ENCODE data around the gene PTPRC. TPM values are rescaled to one million over a fixed set of nuclear protein-coding genes. Genes with fewer than 3 reads are reported as not detected.

Gene PTPRC
- total RNA-seq, 4 donors from 2014 or later: 4.7 to 11.4 (median 6.7) TPM

GRCh38 chr1:198650506-198650905 lies 11.7 kb downstream of the PTPRC start:
- Histone ChIP-seq H3K27me3 (no peaks in the 10 kb centered on the region), H3K27ac (no peak overlapping the region), H3K36me3 (no peaks in the 10 kb centered on the region), H3K4me3 (no peak overlapping the region), H3K4me1 (no peaks in the 10 kb centered on the region), H3K9me3 (no peaks in the 10 kb centered on the region)
- DNase-seq (ENCODE audit: low spot score in 2 of 2): no peak
- no peak for TF ChIP-seq CTCF (IDR thresholded peaks at IDR 0.05)
- no peak for TF ChIP-seq POLR2A (IDR thresholded peaks at IDR 0.05)
- TF ChIP-seq EP300 (IDR thresholded peaks at IDR 0.05): no peak
- no peak for TF ChIP-seq POLR2AphosphoS5 (IDR thresholded peaks at IDR 0.05)
- 0% methylated on average over 1 of the region's 1 CpG for WGBS

DNA sequence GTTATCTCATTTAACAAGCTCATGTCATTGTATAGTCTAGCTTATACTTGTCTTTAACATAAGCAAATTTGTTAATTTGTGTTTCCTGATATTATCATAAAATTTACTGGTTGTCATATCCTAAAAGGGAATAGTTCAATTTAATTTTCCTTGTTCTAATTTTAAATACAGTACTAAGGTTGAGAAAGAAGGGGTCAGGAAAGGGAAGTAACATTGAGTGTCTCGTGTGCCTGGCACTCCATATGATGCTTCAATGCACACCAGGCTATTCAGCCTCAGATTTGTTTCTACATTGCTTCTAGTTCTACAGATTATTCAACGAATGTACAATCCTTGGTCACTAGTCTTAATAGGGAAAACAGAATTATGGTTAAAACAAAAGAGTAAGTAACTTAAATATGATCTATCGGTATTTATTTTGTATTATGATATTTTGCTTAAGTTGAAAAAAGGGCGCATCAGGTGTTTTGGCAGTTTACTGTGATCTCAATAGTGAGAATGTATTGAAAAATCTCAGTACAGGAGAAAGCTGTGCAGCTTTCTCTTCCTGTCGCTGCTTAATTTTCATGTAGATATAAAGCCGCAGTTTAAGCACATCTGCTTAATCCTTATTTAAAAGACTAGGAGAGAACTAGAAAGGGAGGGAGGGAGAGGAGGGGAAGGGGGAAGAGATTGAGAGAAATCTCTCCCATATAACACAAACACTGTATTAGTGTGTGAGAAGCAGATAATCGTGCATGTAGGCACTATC lies 13.0 kb downstream of the PTPRC start:
- H3K9me3 ChIP-seq: no peaks in the 10 kb centered on the region
- 64% methylated on average over 7 of the region's 7 CpGs for WGBS
- H3K27me3 ChIP-seq: no peaks in the 10 kb centered on the region
- H3K36me3 ChIP-seq: no peaks in the 10 kb centered on the region
- H3K4me3 ChIP-seq: no peak overlapping the region
- H3K27ac ChIP-seq: no peak overlapping the region
- no peak for DNase-seq (ENCODE audit: low spot score in 2 of 2)
- TF ChIP-seq POLR2AphosphoS5 (IDR thresholded peaks at IDR 0.05) (no peak), EP300 (IDR thresholded peaks at IDR 0.05) (no peak)
- no peaks in the 10 kb centered on the region for H3K4me1 ChIP-seq

DNA sequence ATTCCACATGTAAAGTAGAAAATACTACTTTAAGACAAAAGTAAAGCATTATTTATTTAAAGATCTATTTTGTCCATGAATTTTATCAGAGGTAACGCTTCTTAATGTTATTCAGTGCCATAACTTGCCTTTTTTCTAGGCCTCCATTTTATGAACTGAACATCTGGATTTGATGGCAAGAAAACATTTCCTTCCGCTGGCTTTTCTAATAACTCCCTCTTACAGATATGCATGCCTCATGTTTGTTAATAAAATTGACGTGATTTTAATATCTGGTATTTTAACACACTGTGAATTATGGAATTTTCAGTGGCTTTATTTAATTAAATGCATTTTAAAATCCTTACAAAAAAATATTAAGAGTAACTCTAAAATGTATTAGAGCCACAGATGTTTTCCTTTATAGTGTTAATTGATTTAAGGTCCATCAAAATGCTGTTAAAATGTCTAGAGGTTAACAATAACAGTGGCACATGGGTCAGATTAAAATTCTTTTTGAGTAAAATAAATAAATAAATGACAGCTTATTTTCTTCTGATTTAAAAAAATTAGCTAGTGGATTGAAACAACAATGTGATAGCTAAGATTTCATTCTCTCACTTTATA lies 15.1 kb downstream of the PTPRC start:
- 70% methylated on average over 3 of the region's 3 CpGs for WGBS

GRCh38 chr1:198655459-198656121 lies 16.8 kb downstream of the PTPRC start:
- Histone ChIP-seq H3K4me1 (peaks cover 6% of the 10 kb centered on the region), H3K9me3 (no peaks in the 10 kb centered on the region), H3K27ac (no peak overlapping the region), H3K36me3 (no peaks in the 10 kb centered on the region), H3K4me3 (no peak overlapping the region), H3K27me3 (no peaks in the 10 kb centered on the region)
- DNase-seq (ENCODE audit: low spot score in 2 of 2): no peak
- TF ChIP-seq EP300 (IDR thresholded peaks at IDR 0.05) (no peak), POLR2AphosphoS5 (IDR thresholded peaks at IDR 0.05) (no peak)
- WGBS: 91% methylated on average over 1 of the region's 1 CpG

More for the DNA sequence above, 15.1 kb downstream of the PTPRC start:
- no peak overlapping the region for H3K27ac ChIP-seq
- no peak overlapping the region for H3K4me3 ChIP-seq
- no peaks in the 10 kb centered on the region for H3K36me3 ChIP-seq
- no peak for DNase-seq (ENCODE audit: low spot score in 2 of 2)
- peaks cover 6% of the 10 kb centered on the region for H3K4me1 ChIP-seq
- no peak for TF ChIP-seq EP300 (IDR thresholded peaks at IDR 0.05)
- TF ChIP-seq POLR2AphosphoS5 (IDR thresholded peaks at IDR 0.05): no peak
- TF ChIP-seq POLR2A (IDR thresholded peaks at IDR 0.05): no peak
- TF ChIP-seq CTCF (IDR thresholded peaks at IDR 0.05): no peak
- no peaks in the 10 kb centered on the region for H3K27me3 ChIP-seq
- H3K9me3 ChIP-seq: no peaks in the 10 kb centered on the region

DNA sequence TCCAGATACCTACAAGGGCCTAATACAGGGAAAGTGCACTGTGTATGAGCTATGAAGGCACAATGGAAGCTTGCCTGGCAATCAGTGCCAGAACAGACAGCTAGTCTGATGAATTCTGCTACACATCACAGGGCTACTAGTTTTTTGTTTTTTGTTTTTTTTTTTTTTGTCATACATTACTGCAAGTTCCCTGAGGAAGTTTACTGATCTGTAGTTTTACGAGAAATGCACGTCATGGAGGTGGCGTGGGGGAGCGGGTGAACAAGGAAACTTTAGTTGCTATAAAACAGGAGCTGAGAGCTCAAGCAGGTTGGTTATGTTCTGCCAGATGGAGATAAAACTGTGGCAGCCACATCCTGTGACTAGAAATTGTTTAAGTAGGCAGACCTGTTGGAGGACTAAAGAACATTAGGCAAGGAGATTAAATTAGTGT lies 17.7 kb downstream of the PTPRC start:
- H3K4me1 ChIP-seq: peaks cover 6% of the 10 kb centered on the region
- no peaks in the 10 kb centered on the region for H3K9me3 ChIP-seq
- 75% methylated on average over 4 of the region's 4 CpGs for WGBS
- no peak overlapping the region for H3K4me3 ChIP-seq
- peak in 1 of 2 donors; percentile 67 for DNase-seq (ENCODE audit: low spot score in 2 of 2)
- H3K27me3 ChIP-seq: no peaks in the 10 kb centered on the region
- H3K27ac ChIP-seq: no peak overlapping the region
- TF ChIP-seq POLR2AphosphoS5 (IDR thresholded peaks at IDR 0.05): no peak
- H3K36me3 ChIP-seq: no peaks in the 10 kb centered on the region

- WGBS: 8% methylated on average over 3 of the region's 3 CpGs
- no peaks in the 10 kb centered on the region for H3K9me3 ChIP-seq
- H3K4me1 ChIP-seq: peaks cover 6% of the 10 kb centered on the region
- no peak for TF ChIP-seq POLR2AphosphoS5 (IDR thresholded peaks at IDR 0.05)
- TF ChIP-seq CTCF (IDR thresholded peaks at IDR 0.05): no peak
- TF ChIP-seq EP300 (IDR thresholded peaks at IDR 0.05): no peak
- TF ChIP-seq POLR2A (IDR thresholded peaks at IDR 0.05): no peak
- DNase-seq (ENCODE audit: low spot score in 2 of 2): no peak
- no peaks in the 10 kb centered on the region for H3K36me3 ChIP-seq
- no peaks in the 10 kb centered on the region for H3K27me3 ChIP-seq
- no peak overlapping the region for H3K4me3 ChIP-seq
- H3K27ac ChIP-seq: no peak overlapping the region
These were observed 18.8 kb downstream of the PTPRC start for GRCh38 chr1:198657550-198658064.

All from suprapubic skin (tissue), 4 donors.